Measurements from ENCODE around the gene WSCD1. TPM values are rescaled to one million over a fixed set of nuclear protein-coding genes. Genes with fewer than 3 reads are reported as not detected.

The WSCD1 gene
- total and polyA plus RNA-seq, 3 donors from 2014 or later, result 11.6 to 33.8 (median 12.9) TPM

GRCh38 chr17:6046931-6047330, 23.2 kb upstream of the WSCD1 start:
- Histone ChIP-seq H3K4me1 (no peaks in the 10 kb centered on the region), H3K4me3 (no peak overlapping the region), H3K9me3 (no peaks in the 10 kb centered on the region), H3K27me3 (no peaks in the 10 kb centered on the region), H3K36me3 (ENCODE audit: low read depth, missing control alignments) (no peaks in the 10 kb centered on the region), H3K27ac (no peak overlapping the region)
- TF ChIP-seq CTCF (IDR thresholded peaks at IDR 0.05) (no peak), POLR2A (IDR thresholded peaks at IDR 0.05) (no peak)
- intact Hi-C loops (cut with DNase I; ENCODE audit: low total_unique reads), result no loop called here
- no peak for DNase-seq
- 82 to 84% methylated on average over 1 of the region's 1 CpG for WGBS, 2 donors

GRCh38 chr17:6047966-6048365, 22.2 kb upstream of the WSCD1 start:
- H3K27ac ChIP-seq, result no peak overlapping the region
- WGBS, 2 donors, result 73 to 83% methylated on average over 3 of the region's 3 CpGs
- H3K4me1 ChIP-seq, result no peaks in the 10 kb centered on the region
- no peak overlapping the region for H3K4me3 ChIP-seq
- H3K27me3 ChIP-seq, result no peaks in the 10 kb centered on the region
- no peak for DNase-seq
- TF ChIP-seq POLR2A (IDR thresholded peaks at IDR 0.05), result no peak
- TF ChIP-seq CTCF (IDR thresholded peaks at IDR 0.05), result no peak
- intact Hi-C loops (cut with DNase I; ENCODE audit: low total_unique reads), result no loop called here
- no peaks in the 10 kb centered on the region for H3K9me3 ChIP-seq
- H3K36me3 ChIP-seq (ENCODE audit: low read depth, missing control alignments), result no peaks in the 10 kb centered on the region

- H3K36me3 ChIP-seq (ENCODE audit: low read depth, missing control alignments), result no peaks in the 10 kb centered on the region
- TF ChIP-seq POLR2A (IDR thresholded peaks at IDR 0.05) (no peak), CTCF (IDR thresholded peaks at IDR 0.05) (no peak)
- no peaks in the 10 kb centered on the region for H3K9me3 ChIP-seq
- 90 to 92% methylated on average over 5 of the region's 5 CpGs for WGBS, 2 donors
- H3K4me1 ChIP-seq, result no peaks in the 10 kb centered on the region
- intact Hi-C loops (cut with DNase I; ENCODE audit: low total_unique reads), result no loop called here
- no peaks in the 10 kb centered on the region for H3K27me3 ChIP-seq
- no peak overlapping the region for H3K27ac ChIP-seq
- no peak overlapping the region for H3K4me3 ChIP-seq
- no peak for DNase-seq
Observed at GRCh38 chr17:6048486-6048885, 21.7 kb upstream of the WSCD1 start.

- WGBS, 2 donors, result 64 to 75% methylated on average over 3 of the region's 3 CpGs
- TF ChIP-seq CTCF (IDR thresholded peaks at IDR 0.05) (no peak), POLR2A (IDR thresholded peaks at IDR 0.05) (no peak)
- Histone ChIP-seq H3K9me3 (no peaks in the 10 kb centered on the region), H3K27me3 (no peaks in the 10 kb centered on the region), H3K36me3 (ENCODE audit: low read depth, missing control alignments) (no peaks in the 10 kb centered on the region), H3K4me3 (no peak overlapping the region), H3K27ac (no peak overlapping the region), H3K4me1 (no peaks in the 10 kb centered on the region)
- no peak for DNase-seq
- intact Hi-C loops (cut with DNase I; ENCODE audit: low total_unique reads), result no loop called here
Observed at GRCh38 chr17:6052926-6053325, 17.3 kb upstream of the WSCD1 start.

GRCh38 chr17:6054372-6054771, 15.8 kb upstream of the WSCD1 start:
- no peak for DNase-seq
- no peak overlapping the region for H3K4me3 ChIP-seq
- TF ChIP-seq POLR2A (IDR thresholded peaks at IDR 0.05), result no peak
- no peak for TF ChIP-seq CTCF (IDR thresholded peaks at IDR 0.05)
- no peaks in the 10 kb centered on the region for H3K4me1 ChIP-seq
- H3K27ac ChIP-seq, result no peak overlapping the region
- 79 to 87% methylated on average over 3 of the region's 3 CpGs for WGBS, 2 donors
- H3K9me3 ChIP-seq, result no peaks in the 10 kb centered on the region
- intact Hi-C loops (cut with DNase I; ENCODE audit: low total_unique reads), result no loop called here
- no peaks in the 10 kb centered on the region for H3K27me3 ChIP-seq
- no peaks in the 10 kb centered on the region for H3K36me3 ChIP-seq (ENCODE audit: low read depth, missing control alignments)

All from testis (tissue), 3 donors.